ENCODE measurements around the gene HDHD3.
"Not testable (repeated sequence)": the region's sequence is repeated elsewhere in the genome, so short reads cannot be mapped to it uniquely, and the experiment has no call there.

HDHD3 gene

GRCh38 chr9:113390192-113390960 lies 13.6 kb upstream of the HDHD3 start:
- no peak for DNase-seq (ENCODE audit: low read depth in 2 of 2)

DNA sequence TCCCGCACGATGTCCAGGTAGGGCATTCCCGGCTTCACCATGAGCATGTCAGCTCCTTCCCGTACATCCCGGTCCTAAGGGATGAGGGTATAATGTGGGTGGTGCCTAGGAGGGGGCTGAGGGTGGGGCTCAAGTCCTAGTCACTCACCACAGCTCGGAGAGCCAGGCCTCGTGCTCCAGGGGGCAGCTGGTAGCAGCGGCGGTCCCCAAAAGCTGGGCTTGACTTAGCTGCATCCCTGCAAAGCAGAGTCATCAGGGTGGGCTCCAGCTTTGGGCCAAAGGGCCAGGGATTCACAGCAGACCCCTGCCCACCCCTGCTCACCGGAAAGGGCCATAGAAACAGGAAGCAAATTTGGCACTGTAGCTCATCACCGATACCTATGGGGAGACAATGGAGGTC lies 12.7 kb upstream of the HDHD3 start:
- DNase-seq (ENCODE audit: low read depth in 2 of 2), result no peak

DNA sequence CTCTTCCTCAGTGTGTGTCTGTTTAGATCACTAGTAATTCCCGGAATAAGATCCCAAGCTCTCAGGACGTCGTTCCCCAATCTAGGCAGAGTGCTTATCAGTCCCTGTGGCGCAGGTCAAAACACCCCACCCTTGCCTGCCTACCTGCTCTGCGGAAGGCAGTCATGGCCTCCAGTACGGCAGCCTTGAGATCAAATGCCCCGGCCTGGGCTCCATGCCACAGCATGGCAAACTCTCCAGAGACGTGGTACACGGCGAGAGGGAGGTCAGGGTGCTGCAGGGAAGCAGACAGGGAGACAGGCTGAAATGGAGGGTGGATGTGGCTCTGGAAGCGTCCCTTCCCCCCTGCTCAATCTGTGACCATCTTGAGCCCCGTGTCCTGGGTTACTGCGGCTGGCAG lies 12.0 kb upstream of the HDHD3 start:
- DNase-seq (ENCODE audit: low read depth in 2 of 2), result no peak

DNA sequence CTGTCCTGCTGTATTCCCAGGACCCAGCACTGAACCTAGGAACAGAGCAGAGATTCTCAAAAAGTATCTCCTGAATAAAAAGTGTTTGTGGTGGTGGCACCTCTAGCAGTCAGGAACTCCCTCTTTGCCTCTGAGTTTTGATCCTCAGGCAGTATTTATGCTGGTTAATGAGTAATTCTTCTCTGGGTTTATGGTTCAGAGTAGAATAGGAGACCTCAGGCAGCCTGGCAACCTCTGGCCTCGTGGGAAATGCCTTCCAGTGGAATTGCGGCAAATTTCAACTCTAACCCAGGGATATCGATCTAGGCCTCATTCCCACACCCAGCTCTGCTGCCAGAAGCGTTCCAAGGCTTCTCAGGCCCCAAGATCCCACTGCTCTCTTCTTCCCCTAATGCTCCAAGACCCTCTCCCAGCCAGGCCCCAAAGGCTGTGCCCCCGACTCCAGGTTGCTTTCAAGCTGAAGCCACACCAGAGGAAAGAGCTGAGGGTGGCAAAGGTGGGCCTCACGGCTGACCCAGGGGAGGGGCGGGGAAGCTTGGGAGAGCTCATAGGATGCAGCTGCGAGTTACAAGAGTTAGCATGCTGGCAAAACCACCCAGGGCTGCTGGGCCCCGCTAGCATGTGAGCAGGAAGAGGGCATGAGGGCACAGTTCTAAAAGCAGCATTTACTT lies 10.9 kb upstream of the HDHD3 start:
- DNase-seq (ENCODE audit: low read depth in 2 of 2), result no peak

GRCh38 chr9:113386571-113387393 lies 10.0 kb upstream of the HDHD3 start:
- DNase-seq (ENCODE audit: low read depth in 2 of 2), result no peak

DNA sequence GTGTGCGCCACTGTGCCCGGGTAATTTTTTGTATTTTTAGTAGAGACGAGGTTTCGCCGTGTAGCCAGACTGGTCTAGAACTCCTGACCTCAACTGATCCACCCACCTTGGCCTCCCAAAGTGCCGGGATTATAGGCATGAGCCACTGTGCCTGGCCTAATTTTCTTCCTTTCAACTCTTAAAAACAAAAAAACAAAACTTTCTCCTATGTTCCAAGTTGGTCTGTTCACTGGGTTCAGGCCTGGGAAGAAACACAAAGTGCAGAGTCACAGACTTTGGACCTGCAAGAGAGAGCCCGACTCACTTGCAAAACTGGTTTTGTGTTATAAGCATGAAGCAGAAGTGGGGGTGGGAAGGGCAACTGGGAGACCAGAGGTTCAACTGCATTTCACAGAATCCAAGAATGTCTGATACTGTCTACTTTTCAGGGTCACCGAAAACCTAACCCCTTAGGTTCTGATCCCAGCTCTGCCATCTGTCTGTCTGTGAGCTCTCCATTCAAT lies 5.2 kb upstream of the HDHD3 start:
- DNase-seq (ENCODE audit: low read depth in 2 of 2), result no peak

- not testable (repeated sequence) for DNase-seq (ENCODE audit: low read depth in 2 of 2)
Observed at GRCh38 chr9:113381441-113381840, 4.7 kb upstream of the HDHD3 start.

GRCh38 chr9:113380869-113381378 lies 4.1 kb upstream of the HDHD3 start:
- no peak for DNase-seq (ENCODE audit: low read depth in 2 of 2)

GRCh38 chr9:113379829-113380210 lies 3.0 kb upstream of the HDHD3 start:
- DNase-seq (ENCODE audit: low read depth in 2 of 2), result not testable (repeated sequence)

DNA sequence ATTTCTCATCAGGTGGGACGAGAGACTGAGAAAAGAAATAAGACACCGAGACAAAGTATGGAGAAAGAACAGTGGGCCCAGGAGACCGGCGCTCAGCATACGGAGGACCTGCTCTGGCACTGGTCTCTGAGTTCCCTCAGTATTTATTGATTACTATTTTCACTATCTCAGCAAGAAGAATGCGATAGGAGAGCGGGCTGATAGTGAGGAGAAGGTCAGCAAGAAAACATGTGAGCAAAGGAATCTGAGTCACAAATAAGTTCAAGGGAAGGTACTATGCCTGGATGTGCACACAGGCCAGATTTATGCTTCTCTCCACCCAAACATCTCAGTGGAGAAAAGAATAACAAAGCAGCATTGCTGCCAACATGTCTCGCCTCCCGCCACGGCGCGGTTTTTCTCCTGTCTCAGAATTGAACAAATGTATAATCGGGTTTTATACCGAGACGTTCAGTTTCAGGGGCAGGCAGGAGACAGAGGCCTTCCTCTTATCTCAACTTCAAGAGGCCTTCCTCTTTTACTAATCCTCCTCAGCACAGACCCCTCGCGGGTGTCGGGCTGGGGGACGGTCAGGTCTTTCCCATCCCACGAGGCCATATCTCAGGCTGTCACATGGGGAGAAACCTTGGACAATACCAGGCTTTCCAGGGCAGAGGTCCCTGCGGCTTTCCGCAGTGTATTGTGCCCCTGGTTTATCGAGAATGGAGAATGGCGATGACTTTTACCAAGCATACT lies 2.5 kb upstream of the HDHD3 start:
- DNase-seq (ENCODE audit: low read depth in 2 of 2), result not testable (repeated sequence)

DNA sequence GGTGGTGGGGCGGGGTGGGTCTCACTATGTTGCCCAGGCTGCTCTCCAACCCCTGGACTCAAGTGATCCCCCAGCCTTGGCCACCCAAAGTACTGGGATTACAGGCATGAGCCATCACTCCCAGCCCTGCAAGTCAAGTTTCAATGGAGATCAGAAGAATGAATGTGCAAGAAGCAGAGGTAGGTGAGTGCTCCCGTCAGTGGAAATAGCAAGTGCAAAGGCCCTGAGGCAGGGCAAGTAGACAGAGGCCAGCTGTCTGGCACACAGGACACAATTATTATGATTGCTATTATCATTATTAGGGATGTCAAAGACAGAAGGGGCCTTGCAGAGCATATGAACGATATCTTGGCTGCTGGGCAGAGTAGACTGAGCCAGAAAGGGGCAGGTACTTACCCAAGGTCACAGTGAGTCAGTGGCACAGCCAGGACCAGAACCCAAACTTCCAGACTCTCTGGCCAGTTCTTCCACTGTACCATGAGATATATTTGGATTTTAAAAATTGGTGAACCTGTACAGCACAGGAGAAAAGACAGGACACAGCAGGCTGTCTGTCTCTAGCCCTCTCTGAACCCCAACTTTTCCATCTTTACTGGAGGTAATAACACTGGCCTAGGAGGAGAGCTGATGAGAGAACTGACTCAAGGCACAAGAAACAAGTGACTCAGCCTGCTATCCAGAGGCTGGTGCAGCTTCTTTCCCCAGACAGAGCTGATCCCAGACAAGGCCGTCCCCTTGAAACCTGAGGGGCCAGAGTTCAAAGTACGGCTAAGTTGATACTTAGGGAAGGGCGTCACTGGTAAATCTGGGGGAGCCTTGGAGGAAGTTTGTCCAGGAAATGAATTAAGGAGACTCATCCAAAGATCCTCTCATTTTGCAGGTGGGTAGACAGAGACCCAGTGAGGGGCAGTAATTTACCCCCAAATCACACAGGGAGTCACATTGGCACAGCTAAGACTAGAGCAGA lies 1.4 kb downstream of the HDHD3 start:
- no peak for DNase-seq (ENCODE audit: low read depth in 2 of 2)

DNA sequence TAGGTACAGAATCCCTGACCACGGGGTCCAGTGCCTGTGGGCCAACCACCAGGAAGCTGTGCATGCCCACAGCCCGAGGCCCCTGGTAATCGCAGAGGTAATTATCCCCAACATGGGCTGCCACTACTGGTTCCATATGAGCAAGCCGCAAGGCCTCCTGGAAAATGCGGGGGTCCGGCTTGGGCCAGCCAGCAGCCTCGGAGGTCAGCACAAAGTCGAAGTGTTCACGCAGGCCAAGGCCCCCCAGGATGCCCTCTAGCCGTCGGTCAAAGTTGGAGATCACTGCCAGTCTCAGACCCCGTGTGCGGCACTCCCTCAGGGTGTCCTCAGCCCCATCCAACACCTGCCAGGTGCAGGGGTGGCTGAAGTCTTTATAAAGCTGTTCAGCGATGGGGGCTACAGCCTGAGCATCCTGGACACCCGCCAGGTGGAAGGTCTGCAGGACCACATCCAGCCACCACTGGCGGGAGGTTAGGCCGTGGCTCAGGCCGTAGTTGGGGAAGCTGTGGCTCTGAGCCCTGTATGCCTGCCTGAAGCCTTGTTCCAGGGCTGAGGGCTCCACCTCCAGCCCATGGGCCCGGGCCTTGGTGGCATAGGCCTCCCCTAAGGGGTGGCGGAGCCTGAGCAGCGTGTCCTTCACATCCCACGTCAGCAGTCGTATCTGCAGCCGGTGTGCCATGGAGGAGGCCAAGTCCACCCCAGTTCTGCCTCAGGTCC lies 3.0 kb downstream of the HDHD3 start:
- DNase-seq (ENCODE audit: low read depth in 2 of 2), result no peak

DNA sequence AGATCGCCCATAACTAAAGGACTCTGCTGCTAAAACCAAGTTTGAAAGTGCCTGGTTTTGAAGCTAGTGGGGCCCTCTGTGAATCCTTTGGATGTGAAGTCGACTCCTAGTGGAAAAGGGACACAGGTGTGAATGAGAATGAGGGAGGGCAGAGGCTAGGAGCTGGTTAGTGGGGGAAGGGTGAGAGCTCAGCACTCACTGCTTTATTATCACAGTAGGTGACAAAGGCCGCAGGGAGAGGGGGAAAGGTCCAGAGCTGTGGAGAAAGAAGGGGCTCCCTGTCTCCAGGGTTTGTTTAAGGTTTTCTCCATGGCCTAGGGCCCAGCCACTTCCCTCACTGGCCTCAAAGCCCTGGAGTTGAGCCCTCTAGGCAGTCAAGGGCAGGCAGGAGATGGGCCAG lies 3.5 kb downstream of the HDHD3 start:
- DNase-seq (ENCODE audit: low read depth in 2 of 2), result no peak

DNA sequence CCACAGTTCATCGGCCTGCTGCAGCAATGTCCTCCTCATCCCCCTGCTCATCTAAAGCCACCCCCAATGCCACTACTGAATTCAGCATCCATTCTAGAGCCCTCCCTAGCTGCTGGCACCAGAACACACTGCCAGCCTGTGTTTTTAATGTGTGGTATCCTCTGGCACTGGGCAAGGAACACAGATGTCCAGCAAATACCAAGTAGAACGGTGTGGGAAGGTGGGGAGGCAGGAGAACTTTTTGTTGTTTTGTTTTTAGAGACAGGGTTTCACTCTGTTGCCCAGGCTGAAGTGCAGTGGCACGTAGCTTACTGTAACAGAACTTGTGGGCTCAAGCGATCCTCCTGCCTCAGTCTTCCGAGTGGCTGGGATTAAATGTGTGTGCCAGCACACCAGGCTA lies 4.7 kb downstream of the HDHD3 start:
- DNase-seq (ENCODE audit: low read depth in 2 of 2), result no peak

DNA sequence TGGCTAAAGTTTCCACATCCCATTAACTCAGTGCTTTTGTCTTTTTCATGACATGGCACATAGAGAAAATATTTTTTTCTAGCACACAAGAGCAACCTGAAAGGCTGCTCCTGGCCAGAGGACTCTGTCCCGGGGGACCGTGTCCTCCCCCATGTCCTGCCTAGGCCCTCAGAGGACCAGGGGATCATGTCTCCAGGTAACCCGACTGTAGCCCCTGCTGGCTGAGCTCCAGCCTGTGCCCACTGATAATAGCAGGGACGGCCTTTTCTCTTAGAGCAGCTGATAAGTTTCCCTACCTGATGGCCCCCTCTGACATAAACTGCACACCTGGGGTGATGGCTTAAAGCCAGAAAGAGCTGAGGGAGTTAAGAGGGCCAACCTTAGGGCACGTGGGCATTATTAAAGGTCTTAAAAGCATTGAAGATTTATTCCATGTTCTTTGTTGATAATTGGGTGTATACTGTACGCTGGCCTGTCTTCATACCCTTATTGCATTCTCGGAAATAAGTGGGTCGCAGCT lies 5.9 kb downstream of the HDHD3 start:
- no peak for DNase-seq (ENCODE audit: low read depth in 2 of 2)

DNA sequence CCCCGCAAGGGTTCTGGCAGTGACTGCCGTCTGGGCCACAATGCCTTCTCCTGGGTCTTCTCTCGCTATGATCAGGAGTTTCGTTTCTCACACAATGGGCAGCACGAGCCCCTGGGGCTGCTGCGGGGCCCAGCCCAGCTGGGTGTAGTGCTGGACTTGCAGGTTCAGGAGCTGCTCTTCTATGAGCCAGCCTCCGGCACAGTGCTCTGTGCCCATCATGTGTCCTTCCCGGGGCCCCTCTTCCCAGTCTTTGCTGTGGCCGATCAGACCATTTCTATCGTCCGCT lies 7.0 kb downstream of the HDHD3 start:
- DNase-seq (ENCODE audit: low read depth in 2 of 2), result no peak

DNA sequence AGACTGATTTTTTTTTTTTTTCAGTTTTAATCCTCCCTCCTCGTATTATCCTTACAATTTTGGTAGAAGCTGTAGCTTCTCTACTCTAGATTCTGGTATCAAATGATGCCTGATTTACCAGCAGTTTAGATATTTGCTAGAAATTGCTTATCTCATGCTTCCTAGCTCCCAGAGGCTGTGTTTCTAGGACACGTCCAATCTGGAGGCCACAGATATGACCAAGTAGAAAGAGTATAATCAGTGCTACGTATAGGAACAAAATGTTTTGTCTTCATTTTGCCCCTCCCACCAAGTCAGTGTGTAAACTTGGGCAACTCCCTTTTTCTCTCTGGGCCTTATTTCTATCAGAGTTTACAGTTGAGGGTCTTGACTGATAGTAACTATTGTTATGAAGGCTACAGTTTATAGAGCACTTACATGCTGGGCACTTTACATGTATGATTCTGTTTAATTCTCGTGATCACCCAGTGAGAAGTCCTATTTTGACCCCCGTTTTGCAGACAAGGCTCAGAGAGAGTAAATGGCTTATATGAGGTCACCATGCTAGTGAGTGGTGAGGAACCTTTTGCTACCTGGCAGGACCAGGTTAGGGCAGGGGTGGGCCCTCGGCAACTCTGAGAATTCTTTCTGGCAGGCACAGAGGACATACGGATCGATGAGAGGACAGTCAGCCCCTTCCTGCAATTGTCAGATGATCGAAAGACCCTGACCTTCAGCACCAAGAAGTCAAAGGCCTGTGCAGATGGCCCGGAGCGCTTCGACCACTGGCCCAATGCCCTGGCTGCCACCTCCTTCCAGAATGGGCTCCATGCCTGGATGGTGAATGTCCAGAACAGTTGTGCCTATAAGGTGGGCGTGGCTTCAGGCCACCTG lies 7.6 kb downstream of the HDHD3 start:
- DNase-seq (ENCODE audit: low read depth in 2 of 2), result no peak

DNA sequence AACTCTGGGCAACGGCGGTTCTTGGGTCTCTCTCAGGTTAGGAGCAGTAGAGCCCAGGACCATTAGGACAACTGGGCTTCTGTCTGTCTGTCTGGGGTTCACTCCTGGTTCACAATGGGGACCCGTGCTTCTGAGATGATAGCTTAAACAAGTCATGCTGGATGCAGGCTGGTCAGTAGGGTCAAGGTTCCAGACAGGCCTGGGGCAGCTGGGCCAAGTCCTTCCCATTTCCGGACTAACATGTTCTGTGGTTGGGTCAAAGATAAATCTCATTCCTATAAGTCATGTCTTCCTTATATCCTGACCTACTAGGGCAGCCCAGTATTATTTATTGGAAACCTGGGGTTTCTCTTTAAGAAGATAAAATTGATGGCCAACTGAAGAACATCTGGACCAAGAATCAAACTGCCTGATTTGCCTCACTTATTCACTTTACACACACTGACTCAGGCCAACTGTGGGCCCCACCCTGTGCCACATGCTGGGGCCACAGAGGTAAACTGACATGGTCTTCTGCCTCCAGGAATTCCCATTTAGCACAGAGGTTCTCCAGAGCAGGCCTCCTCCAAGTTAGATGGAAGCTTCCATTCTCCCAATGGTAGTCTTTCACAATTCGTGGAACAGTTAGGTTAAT lies 8.3 kb downstream of the HDHD3 start:
- no peak for DNase-seq (ENCODE audit: low read depth in 2 of 2)

All from fibroblast of skin of left quadriceps (primary cell).